ENCODE data around the gene TBC1D2B. TPM values are rescaled to one million over a fixed set of nuclear protein-coding genes. Genes with fewer than 3 reads are reported as not detected.

Gene TBC1D2B
- total RNA-seq, 6 donors from 2014 or later, result 31.5 to 103 (median 64.2) TPM

DNA sequence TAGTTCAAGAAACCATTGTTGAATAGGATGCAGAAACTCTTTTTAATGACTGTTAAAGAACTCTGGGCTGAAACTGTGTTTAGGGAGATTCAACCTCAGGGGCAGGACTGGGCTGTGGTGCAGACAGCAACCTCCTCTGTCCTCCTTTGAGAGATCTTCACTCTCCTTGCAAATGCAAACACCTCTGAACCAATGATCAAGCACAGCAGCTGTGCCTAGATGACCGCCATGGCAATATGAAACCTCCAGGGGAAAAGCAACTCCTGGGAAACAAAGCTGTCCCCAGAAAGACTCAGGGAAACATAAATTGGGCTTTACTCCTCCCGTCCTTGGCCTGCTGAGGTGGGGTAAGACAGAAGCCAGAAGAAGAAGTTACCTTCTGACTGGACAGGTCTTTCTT, 52.6 kb downstream of the TBC1D2B start:
- no peak for DNase-seq
- no peak for TF ChIP-seq POLR2A (IDR thresholded peaks at IDR 0.05)
- WGBS, 2 donors, result 89 to 90% methylated on average over 2 of the region's 2 CpGs
- peaks cover 25 to 31% (median 27%) of the 10 kb centered on the region in 4 donors for H3K4me1 ChIP-seq
- no peaks in the 10 kb centered on the region for H3K9me3 ChIP-seq
- ATAC-seq (ENCODE audit: low FRiP score in 2 of 2), result no peak
- peaks cover 9 to 91% (median 54%) of the 10 kb centered on the region in 4 donors for H3K36me3 ChIP-seq
- peak overlapping the region; percentile 56 to 79 (median 68) for H3K27ac ChIP-seq
- no peak overlapping the region for H3K4me3 ChIP-seq
- H3K27me3 ChIP-seq, result no peaks in the 10 kb centered on the region

DNA sequence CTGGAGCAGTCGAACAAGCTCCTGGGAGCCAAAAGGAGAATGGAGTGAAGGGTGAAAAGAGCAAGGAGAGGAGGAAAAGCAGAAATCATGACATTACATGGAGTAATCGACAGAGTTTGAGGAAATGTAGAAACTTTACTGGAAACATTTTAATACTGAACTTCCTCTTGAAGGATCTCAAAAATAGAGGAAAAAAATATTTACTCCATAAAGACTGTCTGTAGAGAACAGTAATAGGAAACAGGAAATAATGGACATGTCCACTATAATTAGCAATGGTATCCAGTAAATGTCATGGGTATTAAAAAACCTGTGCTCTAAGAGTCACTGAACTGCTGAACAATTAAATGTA, 53.0 kb downstream of the TBC1D2B start:
- DNase-seq (no peak), ATAC-seq (ENCODE audit: low FRiP score in 2 of 2) (no peak)
- Histone ChIP-seq H3K4me3 (no peak overlapping the region), H3K27ac (peak overlapping the region; percentile 56 to 79 (median 68)), H3K27me3 (no peaks in the 10 kb centered on the region), H3K36me3 (peaks cover 6 to 89% (median 52%) of the 10 kb centered on the region in 4 donors), H3K4me1 (peaks cover 25 to 31% (median 28%) of the 10 kb centered on the region in 4 donors), H3K9me3 (no peaks in the 10 kb centered on the region)
- TF ChIP-seq POLR2A (IDR thresholded peaks at IDR 0.05), result no peak
- TF ChIP-seq POLR2AphosphoS5 (IDR thresholded peaks at IDR 0.05), result no peak
- TF ChIP-seq, protein P1, sequence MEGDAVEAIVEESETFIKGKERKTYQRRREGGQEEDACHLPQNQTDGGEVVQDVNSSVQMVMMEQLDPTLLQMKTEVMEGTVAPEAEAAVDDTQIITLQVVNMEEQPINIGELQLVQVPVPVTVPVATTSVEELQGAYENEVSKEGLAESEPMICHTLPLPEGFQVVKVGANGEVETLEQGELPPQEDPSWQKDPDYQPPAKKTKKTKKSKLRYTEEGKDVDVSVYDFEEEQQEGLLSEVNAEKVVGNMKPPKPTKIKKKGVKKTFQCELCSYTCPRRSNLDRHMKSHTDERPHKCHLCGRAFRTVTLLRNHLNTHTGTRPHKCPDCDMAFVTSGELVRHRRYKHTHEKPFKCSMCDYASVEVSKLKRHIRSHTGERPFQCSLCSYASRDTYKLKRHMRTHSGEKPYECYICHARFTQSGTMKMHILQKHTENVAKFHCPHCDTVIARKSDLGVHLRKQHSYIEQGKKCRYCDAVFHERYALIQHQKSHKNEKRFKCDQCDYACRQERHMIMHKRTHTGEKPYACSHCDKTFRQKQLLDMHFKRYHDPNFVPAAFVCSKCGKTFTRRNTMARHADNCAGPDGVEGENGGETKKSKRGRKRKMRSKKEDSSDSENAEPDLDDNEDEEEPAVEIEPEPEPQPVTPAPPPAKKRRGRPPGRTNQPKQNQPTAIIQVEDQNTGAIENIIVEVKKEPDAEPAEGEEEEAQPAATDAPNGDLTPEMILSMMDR (IDR thresholded peaks at IDR 0.05), result no peak
- no peak for TF ChIP-seq EP300 (IDR thresholded peaks at IDR 0.05)
- WGBS, 2 donors, result 36 to 47% methylated on average over 2 of the region's 2 CpGs

DNA sequence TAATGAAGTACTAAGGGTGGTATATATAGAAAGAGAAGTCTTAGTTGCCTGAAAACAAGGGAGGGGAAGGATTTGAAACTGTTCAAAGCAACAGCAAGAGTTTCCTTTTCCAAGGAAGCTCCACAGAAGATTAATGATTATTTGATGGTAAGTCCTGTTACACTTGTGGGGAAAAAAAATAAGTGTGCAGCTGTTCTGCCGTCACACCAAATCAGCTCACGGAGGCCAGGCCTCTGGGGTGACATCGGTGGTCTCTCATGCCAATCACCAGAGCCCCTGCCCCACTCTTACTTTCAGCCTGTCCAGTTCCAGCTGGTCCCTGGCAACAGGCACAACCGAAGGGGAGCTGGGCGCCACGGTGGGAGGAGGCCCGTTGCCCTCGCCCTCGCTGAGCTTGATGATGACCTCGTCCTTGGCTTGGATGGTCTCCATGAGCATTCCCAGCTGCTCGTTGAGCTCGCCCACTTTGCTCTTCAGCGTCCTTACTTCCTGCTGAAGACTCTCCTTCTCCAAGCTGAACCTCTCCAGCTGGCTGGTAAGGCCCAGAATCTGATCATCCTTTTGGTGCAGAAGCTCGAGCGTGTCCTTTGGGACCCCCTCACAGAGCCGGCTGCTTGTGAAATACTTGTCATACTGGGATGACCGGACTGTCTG, 53.5 kb downstream of the TBC1D2B start:
- peak; percentile 66 to 89 for ATAC-seq (ENCODE audit: low FRiP score in 2 of 2)
- no peaks in the 10 kb centered on the region for H3K9me3 ChIP-seq
- 63 to 71% methylated on average over 11 to 17 of the region's 17 CpGs for WGBS, 2 donors
- TF ChIP-seq POLR2AphosphoS5 (IDR thresholded peaks at IDR 0.05), result peak; percentile 25 to 44
- no peak for TF ChIP-seq EP300 (IDR thresholded peaks at IDR 0.05)
- peaks cover 4 to 84% (median 46%) of the 10 kb centered on the region in 4 donors for H3K36me3 ChIP-seq
- no peak overlapping the region for H3K4me3 ChIP-seq
- H3K27me3 ChIP-seq, result no peaks in the 10 kb centered on the region
- H3K27ac ChIP-seq, result peak overlapping the region; percentile 56 to 79 (median 68)
- peaks cover 28 to 35% (median 31%) of the 10 kb centered on the region in 4 donors for H3K4me1 ChIP-seq
- DNase-seq, result peak in 1 of 2 donors; percentile 86

DNA sequence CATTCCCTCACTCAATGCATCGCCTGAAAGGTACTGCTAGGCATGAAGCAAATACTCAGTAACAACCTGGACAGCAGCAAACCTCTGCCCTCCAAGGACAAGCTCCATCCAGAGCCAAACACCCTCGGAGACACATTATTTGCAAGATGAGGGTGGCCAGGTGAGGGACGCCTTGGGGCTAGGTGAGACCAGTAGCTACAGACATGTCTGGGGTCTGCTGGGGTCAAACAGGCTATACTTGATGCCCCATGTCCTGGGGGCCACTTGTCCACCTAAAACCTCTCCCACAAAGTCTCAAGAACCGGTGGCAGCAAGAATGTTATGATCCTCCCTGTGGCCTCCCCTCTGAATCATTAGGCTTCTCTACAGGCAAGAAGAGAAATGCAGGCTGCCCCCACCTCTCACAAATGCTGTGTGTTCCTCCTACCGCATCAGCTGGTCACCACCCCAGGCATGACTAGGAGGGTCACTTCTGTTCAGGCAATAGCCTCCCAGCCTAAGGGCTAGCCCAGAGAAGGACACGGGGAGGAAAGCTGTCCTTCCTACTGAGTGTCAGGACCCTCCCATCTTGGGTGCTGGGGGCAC, 54.3 kb downstream of the TBC1D2B start:
- no peaks in the 10 kb centered on the region for H3K9me3 ChIP-seq
- H3K27ac ChIP-seq, result peak overlapping the region; percentile 56 to 79 (median 68)
- H3K4me1 ChIP-seq, result peaks cover 29 to 42% (median 37%) of the 10 kb centered on the region in 4 donors
- WGBS, 2 donors, result 89 to 94% methylated on average over 4 to 5 of the region's 6 CpGs
- peaks cover 0 to 76% (median 41%) of the 10 kb centered on the region in 4 donors for H3K36me3 ChIP-seq
- H3K4me3 ChIP-seq, result no peak overlapping the region
- TF ChIP-seq, protein P1 (IDR thresholded peaks at IDR 0.05), result no peak
- TF ChIP-seq EP300 (IDR thresholded peaks at IDR 0.05) (no peak), POLR2AphosphoS5 (IDR thresholded peaks at IDR 0.05) (no peak), POLR2A (IDR thresholded peaks at IDR 0.05) (no peak)
- no peaks in the 10 kb centered on the region for H3K27me3 ChIP-seq
- ATAC-seq (ENCODE audit: low FRiP score in 2 of 2) (peak in 1 of 2 donors; percentile 8), DNase-seq (no peak)

DNA sequence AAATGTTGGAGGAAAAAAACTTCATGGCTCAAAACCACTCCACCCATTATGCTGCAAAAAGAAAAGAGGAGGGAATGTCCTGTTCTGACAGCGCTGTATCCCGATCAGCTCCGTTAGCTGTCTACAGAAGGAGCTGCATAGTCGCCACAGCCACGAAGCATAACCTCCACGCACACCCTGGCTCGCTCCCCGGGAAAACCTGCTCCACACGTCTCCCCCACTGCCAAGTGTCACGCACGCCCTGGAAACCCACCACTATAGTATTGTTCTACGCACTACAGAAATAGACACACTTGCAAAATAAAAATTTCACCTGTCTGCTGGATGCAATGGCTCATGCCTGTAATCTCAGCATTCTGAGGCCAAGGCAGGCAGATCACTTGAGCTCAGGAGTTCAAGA, 55.8 kb downstream of the TBC1D2B start:
- Histone ChIP-seq H3K27ac (peak overlapping the region in 2 of 4 donors; percentile 35 to 41), H3K9me3 (no peaks in the 10 kb centered on the region), H3K36me3 (peaks cover 0 to 66% (median 34%) of the 10 kb centered on the region in 4 donors), H3K4me1 (peaks cover 33 to 53% (median 40%) of the 10 kb centered on the region in 4 donors), H3K4me3 (no peak overlapping the region), H3K27me3 (no peaks in the 10 kb centered on the region)
- 88 to 93% methylated on average over 12 of the region's 12 CpGs for WGBS, 2 donors
- no peak for ATAC-seq (ENCODE audit: low FRiP score in 2 of 2)
- TF ChIP-seq POLR2A (IDR thresholded peaks at IDR 0.05) (no peak), EP300 (IDR thresholded peaks at IDR 0.05) (no peak), POLR2AphosphoS5 (IDR thresholded peaks at IDR 0.05) (no peak)
- TF ChIP-seq, protein P1 (IDR thresholded peaks at IDR 0.05), result no peak
- no peak for DNase-seq

All from upper lobe of left lung (tissue), 6 donors.